ENCODE measurements around the gene PPP4R1.

PPP4R1 gene

DNA sequence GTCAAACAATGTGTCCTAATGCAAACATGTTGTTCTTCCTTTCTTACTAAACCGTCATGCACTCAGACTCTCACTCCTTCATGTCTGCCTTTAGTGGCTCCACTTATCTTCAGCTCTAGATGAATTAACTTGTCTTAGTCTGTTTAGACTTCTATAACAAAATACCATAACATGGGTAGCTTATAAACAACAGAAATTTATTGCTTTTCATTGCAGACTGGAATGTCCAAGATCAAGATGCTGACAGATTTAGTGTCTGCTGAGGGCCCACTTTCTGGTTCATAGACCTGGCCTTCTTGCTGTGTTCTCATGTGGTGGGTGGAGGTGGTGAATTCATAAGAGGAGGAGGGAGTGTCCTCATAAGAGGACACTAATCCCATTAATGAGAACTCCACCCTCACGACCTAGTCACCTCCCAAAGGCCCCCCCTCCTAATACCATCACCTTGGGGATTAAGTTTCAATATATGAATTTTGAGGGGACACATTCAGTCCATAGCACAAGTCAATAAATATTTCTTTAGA, 106.7 kb downstream of the PPP4R1 start:
- DNase-seq (ENCODE audit: low read depth): no peak

DNA sequence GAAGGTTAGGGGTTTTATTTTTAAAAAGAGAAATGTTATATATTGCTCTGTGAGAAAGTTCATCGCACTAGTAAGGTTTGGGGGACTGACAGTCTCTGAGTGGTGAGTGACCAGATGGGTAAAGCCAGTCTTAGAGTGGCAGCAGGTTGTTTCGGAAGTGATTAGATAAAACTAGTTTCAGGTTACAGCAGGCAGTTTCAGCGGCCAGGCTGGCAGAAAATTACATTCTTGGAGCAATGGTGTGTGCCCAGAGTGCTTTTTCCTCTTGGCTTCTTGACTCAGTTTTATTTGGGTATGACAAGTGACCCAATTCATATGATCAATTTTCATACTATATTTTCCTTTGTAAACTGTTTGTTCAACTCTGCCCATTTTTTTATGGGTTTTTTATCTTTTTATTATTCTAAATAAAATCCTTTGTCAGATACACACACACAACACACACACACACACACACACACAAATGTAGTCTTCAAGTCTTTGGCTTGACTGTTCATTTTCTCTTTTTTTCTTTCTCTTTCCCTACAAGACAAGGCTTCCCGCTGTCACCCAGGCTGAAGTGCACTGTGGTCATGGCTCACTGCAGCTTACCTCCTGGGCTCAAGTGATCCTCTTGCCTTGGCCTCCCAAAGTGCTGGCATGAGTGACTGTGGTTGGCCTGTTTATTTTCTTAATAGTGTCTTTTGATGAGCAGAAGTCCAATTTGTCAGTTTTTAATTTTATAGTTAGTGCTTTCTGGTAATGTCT, 108.1 kb downstream of the PPP4R1 start:
- peak; percentile 42 for DNase-seq (ENCODE audit: low read depth)

Measured in fibroblast of gingiva (primary cell).